Stimulated activated CD8-positive, alpha-beta memory T cell treated with anti-CD3 and anti-CD28 coated beads, Interleukin-4, amount 100 ng/mL, for 1 hour (primary cell): ENCODE results near the gene NPTXR.

Source experiments
- DNase-seq, 2 donors: peaks; one replicate each; pipeline ENCODE4 v3.0.0-alpha.2; 2020; ENCODE audit warnings: low read depth in 2 of 2, low spot score in 1 of 2

Gene NPTXR

GRCh38 chr22:38774496-38775166 lies 69.2 kb downstream of the NPTXR start:
- DNase-seq = no peak

- no peak for DNase-seq
These were observed 70.4 kb downstream of the NPTXR start for GRCh38 chr22:38773363-38773946.

DNA sequence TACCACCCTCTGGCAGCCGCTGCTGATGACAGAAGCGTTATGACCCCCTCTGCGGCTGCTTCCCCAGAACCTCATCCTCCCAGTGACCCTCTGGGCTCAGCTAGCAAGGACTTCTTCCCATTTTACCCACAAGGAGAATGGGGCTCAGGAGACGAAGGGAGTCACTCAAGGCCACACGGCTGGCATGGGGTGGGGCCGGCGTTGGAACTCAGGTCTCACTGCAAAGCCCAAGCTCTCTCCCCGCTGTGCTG lies 71.3 kb downstream of the NPTXR start:
- no peak for DNase-seq

DNA sequence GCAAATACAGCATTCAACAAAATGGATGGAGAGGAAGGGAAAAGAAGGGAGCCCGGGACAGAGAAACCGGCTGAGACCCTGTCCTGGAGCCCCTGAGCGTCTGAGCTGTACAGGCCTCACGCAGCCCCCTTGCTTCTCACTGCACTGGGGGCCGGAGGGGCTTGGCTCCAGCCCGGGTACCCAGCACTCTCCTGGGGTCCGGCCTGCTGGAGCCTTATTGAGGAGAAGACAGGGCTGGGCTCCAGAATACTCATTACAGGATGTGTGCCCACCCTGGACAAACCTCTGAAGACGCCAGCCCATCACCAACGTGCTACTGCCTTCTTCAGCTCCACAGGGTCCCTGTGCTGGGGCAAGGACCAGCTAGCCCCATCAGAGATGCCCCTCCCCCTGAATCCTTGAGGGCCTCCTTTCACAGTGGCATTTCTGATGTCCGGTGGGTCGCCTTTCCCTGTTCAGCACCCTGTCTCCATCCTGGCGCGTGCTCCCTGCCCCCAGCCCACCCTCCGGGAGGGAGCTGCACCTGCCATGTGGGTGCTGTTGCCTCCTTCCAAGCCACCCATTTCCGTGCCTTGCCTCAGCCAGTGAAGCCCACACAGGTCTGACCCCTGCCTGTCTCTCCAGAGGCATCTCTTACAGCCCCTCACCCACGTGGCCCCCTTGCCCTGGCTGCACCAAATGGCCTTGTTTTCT lies 73.4 kb downstream of the NPTXR start:
- no peak for DNase-seq
